8988T (cell line): ENCODE data around the gene IRF5.
"Not testable (repeated sequence)": the region's sequence is repeated elsewhere in the genome, so short reads cannot be mapped to it uniquely, and the experiment has no call there.

Experiments used
- DNase-seq: peaks from one replicate; pipeline ENCODE4 v3.0.0; 2011

Gene IRF5

DNA sequence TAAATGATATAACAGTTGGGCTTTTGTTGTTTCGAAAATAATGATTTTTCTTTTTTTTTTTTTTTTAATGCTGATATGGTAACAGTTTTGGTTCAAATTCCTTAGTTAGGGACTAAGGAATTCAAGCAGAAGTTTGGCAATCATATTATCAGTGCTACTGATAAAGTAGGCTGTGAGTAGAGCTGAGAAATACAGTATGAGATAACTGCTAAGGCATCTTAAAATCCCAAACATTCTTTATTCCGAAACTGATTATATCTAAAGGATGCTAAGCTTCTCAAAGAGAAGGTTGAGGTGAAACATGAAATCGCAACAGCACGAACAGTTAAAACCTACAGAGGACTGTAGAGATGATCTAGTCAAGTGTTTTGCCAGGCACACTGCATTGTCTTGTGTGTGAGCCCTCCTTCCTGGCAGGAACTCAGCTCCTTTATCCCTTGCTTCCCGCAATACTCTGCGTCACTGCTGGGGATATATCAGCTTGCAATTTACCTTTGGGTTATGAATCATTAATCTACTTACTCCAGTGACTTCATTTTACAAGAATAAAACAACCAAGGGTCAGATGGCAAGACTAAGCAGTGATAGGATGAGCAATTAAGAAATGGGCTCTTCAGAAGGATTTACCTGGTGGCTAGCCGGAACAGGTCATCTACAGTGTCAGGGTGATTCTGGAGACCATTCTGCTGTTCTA is 36.7 kb downstream of the IRF5 start:
- no peak for DNase-seq

- DNase-seq = no peak
Measured at GRCh38 chr7:128982105-128982504, 44.4 kb downstream of the IRF5 start.

GRCh38 chr7:128985660-128986059 is 47.9 kb downstream of the IRF5 start:
- DNase-seq = no peak

DNA sequence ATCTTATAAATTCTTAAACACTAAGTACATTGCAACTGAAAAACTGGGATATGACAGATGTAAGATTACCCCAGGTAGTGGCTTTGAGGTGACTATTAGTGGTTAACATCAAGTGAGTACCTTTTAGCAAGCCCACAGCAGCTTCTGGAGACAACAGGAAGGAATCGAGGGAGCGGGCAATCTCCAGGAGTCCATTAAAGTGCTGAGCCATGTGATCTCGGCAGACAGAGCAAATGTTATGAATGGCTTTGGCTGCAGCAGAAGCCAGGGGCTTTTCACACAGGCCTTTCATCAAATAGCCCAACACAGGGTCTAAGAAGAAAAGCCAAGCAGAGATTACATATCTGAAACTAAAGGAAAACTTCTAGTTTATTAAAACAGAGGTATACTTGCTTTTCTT is 48.9 kb downstream of the IRF5 start:
- no peak for DNase-seq

- DNase-seq = no peak
Measured at GRCh38 chr7:128988372-128988771, 50.6 kb downstream of the IRF5 start.

DNA sequence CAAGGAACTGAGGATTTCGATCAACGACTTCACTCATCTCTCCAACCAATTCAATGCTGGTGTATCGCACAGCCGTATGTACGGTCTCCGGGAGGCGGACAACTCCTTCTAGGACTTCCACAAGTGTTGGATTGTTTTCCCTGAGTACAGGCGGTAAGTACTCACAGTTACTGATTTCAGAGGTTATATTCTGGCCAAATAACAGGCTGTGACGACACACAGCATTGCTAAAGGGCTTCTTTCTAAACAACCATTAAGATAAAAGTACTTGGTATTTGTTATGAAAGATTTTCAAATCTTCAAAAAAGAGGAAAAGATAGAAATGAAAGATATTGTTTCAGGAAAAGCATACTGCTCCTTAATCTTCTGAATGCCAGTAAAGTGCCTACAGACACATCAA is 52.2 kb downstream of the IRF5 start:
- no peak for DNase-seq

DNA sequence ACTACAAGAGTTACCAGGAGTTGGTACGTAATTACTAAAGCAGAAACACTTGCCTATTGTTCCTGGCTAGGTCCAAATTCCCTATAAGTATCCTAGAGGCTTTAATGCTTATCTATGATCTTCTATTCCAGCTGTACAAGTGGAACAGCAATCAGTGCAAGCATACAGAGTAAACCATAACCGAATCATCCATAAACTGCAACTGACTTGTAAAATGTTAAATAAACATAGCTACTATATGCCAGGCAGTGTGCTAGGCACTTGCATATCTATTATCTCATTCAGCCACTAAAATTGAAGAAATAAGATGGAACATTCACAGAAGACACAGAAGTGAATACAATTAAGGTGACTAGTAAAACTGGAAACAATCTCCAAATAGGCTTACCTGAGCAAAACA is 55.7 kb downstream of the IRF5 start:
- no peak for DNase-seq

DNA sequence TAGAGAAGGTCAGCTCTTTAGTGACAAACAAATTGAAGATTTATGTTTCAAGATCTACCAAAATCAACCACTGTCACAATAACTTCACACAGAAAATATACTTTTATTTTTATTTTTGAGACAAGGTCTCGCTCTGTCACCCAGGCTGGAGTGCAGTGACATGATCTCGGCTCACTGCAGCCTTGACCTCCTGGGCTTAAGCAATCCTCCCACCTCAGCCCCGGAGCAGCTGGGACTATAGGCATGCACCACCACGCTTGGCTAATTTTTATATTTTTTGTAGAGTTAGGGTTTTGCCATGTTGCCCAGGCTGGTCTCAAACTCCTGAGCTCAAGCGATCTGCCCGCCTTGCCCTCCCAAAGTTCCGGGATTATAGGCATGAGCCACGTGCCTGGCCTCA is 56.8 kb downstream of the IRF5 start:
- DNase-seq = not testable (repeated sequence)

DNA sequence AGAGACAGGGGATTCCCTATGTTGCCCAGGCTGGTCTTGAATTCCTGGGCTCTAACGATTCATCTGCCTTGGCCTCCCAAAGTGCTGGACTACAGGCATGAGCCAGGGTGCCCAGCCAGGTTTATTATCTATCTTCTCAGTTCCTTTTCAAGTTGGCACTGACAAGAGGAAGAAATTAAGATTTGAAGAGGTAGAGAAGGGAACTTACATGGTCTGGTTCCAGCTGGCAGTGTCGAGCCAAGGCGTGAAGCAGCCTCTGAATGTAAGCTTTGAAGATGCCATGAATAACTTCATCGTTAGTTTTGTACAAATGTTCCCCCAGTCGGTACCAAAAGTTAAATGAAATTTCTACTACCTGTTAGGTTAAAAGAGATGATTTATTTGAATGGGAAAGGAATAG is 59.5 kb downstream of the IRF5 start:
- DNase-seq = no peak
